Transverse colon (tissue), 3 donors: Measurements from ENCODE around the gene RTP2.

ENCODE experiments used
- POLR2A ChIP-seq: fragments of 450-650 bp; IDR thresholded peaks from one replicate; pipeline ENCODE4 v1.6.1; 2016; ENCODE audit warnings: antibody characterized with exemption, mild to moderate bottlenecking, moderate library complexity
- TF ChIP-seq, protein P1 (sequence below), 5 experiments: fragments of 200-600 bp in 3 of 5; fragments of 450-650 bp in 2 of 5; sonication (generic) in 3 of 5; IDR thresholded peaks; 1 replicate in 2 of 5; 2 replicates in 3 of 5; pipeline ENCODE4 v1.5.1; 2016 to 2017; ENCODE audit warnings: antibody characterized with exemption in 5 of 5, inconsistent platforms in 3 of 5, mild to moderate bottlenecking in 2 of 5, moderate library complexity in 1 of 5

GRCh38 chr3:187661267-187661666, 41.1 kb downstream of the RTP2 start:
- TF ChIP-seq, protein P1, sequence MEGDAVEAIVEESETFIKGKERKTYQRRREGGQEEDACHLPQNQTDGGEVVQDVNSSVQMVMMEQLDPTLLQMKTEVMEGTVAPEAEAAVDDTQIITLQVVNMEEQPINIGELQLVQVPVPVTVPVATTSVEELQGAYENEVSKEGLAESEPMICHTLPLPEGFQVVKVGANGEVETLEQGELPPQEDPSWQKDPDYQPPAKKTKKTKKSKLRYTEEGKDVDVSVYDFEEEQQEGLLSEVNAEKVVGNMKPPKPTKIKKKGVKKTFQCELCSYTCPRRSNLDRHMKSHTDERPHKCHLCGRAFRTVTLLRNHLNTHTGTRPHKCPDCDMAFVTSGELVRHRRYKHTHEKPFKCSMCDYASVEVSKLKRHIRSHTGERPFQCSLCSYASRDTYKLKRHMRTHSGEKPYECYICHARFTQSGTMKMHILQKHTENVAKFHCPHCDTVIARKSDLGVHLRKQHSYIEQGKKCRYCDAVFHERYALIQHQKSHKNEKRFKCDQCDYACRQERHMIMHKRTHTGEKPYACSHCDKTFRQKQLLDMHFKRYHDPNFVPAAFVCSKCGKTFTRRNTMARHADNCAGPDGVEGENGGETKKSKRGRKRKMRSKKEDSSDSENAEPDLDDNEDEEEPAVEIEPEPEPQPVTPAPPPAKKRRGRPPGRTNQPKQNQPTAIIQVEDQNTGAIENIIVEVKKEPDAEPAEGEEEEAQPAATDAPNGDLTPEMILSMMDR (IDR thresholded peaks at IDR 0.05), result no peak
- TF ChIP-seq POLR2A, result no peak
